HG03565 (cell line): Measurements from ENCODE around the gene DGKG.

Experiments
- ATAC-seq: cut with Tn5 transposase; IDR thresholded peaks from one replicate; pipeline ENCODE4 v1.9.1; 2021; ENCODE audit warnings: mild to moderate bottlenecking, moderate library complexity; ENCODE audit not compliant: unreplicated experiment

Gene DGKG

DNA sequence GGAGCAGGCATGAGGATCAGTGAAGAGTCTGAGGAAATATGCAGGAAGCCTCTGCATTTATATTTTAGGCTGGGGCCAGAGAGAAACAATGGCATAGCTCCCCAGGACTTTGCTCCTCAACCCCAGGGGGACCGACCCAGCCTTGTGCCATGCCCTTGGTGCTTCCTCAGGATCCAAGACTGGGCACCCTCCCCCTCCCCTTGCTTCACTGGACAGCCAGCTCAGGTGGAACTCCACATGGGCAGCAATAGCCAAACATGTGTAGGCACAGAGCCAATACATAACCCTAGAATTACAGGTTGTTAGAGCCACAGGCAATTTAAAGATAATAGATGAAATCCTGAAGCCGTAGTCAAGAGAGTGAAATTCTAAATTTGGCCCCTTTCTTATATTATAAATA is 180.1 kb downstream of the DGKG start:
- ATAC-seq: no peak

DNA sequence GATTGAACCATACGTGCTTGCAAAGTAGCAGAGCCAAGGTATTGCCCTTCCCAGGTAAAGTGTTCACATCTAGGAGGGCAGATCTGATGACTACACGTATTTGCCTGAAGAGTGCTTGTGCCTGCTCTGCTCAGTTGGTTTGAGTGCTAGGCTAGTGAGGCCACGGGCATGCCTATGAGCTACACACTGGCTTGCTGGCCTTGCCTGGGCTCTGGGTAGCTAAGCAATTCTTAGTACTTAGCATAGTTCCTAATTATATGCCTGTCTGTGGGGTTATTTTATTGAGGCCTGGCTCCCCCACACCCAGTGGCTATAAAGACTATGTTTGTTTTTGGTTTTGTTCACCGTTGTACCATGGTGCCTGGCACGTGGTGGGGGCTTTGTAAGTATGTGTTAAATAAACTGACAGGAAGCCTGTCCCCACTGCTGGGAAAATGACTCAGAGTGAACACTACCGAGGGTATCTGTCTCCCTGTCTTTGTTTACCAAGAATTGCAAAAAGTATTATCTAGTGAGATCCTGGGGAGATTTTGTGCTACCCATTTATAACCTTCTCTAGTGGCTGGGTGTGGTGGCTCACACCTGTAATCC is 181.0 kb downstream of the DGKG start:
- no peak for ATAC-seq

DNA sequence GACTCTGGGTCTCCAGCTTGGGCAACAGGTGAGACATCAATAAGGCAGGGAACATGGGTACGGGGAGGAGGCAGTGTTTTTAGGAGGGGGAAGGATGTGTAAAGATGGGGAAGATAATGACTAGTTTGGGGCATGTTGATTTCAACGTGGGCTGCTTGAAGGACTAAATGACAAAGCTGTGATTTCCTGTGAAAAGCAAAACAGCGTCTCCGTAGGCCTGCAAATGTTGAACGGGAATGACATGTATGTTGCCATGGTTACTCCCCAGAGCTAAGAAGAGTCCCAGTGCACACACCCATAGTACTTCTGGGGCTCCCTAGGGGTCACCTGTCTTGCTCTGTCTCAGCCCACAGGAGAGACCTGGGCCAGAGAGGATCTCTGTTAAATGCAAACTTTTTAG is 181.9 kb downstream of the DGKG start:
- no peak for ATAC-seq

DNA sequence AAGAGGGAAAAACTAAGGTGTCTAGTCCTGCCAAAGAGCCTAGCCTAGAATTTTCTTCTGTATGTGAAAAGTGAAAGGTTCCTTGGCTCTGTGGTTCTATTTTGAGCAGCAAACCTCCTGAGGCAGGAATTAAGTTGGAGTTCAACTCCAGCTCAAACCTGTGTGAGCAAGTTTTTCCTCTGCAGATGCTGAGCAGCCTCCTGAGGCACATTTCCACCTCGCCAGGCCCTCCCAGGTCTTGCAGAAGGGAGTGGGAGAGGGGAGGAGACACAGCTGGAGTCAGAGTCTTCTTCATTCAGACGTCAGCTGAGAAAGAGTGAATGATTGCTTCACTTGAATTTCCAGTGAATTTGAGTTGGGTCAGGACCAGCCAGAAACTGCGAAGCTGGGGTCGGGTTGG is 183.6 kb downstream of the DGKG start:
- no peak for ATAC-seq

DNA sequence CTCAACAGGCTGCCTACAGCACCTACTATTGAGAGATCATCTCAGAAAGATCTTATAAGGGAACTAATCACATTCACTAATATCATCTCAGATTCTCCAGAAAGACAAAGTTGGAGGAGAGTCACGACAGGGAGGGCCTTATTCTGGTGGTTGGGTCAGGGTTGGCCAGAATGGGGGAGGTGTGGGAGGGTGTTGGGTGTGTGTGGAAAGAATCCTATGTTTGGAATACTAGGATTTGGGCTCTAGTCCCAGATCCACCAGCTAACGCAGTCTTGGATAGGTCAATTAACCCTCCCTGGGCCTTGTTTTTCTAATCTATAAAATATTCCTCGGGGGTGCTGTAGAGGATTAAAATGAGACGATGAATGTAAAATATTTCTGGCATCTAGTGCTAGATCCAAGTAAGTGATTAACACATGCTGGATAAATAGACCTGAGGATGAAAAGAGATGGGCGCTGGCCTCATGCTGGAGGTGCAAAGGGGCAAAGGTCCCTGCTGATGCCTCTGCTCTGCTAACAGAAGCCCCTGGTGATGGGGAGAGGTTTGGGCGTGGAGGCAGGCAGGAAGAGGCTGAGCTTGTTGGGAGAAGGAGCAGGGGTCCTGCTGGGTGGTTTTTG is 185.6 kb downstream of the DGKG start:
- ATAC-seq: no peak

DNA sequence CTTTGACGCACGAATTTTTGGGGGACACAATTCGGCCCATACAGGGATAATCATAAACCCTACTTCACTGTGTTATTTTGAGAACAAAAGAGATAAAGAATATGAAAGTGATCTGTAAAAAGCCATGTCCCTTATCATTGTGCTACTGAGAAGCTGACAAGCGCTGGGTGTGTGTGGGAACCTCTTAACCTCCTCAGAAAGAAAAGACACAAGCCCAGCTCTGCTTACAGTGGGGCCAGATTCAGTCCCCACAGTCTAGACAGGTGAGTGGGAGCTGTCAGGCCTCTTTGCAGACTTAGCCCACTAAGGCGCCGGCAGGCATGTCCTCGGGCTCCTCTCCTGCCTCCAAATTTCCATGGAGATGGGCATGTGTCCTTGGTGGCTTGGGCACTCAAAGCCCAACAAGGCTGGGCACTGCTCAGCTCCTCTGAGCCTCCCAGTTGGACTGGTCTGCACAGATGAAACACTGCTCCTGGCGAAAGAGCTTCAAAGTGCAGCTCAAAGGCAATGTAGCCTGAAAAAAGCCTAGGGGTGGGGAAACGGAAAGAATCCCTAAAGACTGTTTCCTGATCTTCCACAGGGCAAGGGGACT is 188.7 kb downstream of the DGKG start:
- ATAC-seq: no peak

DNA sequence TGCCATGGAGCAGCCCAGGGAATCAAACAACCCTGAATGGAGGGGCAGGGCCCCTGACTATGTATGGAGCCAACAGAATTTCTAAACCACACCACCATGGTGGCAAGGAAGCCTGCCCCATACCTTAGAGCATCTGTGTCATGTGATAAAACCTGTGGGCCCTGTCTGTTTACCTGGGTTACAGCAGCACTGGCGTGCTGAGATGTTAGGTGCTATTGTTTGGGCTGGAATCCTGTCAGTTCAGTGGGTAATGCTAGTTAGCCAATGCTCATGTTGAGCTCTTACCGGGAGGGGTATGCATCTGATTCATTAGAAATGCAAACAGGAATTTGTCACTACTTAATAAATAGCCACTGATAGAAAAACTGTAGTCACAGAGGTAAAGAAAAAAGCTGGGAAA is 189.7 kb downstream of the DGKG start:
- ATAC-seq: no peak

DNA sequence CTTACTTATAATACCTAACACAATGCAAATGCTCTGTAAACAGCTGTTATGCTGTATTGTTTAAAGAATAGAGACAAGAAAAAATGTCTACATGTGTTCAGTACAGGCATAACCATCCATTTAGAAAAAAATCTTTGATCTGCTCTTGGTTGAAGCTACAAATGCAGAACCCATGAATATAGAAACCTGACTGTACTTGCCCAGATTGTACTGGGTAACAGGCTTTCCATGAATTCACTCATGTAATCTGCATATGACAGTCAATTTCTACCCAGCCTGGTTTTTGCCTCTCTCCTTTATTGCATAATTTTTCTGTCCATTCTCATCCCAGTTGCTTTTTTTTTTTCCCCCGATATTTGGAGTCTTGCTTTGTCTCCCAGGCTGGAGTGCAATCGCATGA is 190.5 kb downstream of the DGKG start:
- ATAC-seq: no peak

DNA sequence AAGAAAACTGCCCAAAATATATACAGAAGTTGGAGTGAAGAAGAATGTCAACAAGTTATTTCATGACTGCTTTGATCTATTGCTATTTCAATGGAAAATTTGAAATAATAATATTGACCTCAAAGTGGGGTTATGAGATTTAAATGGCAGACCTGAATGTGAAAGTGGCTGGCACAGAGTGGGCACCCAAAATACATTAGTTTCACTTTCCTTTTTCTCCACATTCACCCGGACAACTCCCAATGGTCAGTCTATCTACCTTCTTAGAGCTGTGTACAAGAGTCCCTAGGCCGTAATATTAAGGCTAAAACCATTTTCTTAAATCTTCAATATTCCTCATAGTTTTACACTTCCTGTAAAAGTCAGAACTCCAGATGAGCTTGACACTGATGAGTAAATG is 191.5 kb downstream of the DGKG start:
- no peak for ATAC-seq

DNA sequence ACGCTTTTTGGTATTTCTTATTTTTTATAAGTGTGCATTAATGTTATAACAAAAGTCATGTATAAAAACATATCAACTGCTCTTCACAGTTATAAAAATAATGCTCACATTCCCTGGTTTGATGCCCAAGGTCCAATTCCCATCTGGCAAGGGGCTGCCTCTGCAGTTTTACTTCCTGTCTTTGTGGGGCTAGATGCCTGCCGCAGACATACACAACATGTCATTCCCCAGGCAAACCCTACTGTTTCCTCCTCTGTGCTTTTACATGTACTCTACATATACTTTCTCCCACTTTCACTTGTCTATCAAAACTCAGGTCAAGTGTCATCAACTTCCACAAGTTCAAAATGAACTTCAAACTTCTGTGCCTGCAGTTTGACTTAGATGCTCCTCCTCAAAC is 192.7 kb downstream of the DGKG start:
- ATAC-seq: no peak

DNA sequence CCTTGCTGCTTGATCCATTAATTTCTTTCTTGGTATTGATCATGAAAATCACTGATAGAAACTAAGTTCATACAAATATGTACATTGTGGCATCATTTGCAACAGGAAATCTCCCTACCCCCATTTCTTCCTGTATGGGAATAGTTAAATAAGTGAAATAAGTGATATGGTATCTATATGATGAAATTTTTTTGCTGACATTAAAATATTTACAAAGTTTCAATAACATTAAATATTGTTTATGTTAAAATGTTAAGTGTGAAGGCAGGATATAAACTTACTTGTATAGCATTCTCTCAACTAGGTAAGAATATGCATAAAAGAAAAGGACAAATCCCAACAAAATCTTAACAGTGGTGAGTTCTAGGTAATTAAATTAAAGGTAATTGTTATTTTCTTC is 193.1 kb downstream of the DGKG start:
- no peak for ATAC-seq

DNA sequence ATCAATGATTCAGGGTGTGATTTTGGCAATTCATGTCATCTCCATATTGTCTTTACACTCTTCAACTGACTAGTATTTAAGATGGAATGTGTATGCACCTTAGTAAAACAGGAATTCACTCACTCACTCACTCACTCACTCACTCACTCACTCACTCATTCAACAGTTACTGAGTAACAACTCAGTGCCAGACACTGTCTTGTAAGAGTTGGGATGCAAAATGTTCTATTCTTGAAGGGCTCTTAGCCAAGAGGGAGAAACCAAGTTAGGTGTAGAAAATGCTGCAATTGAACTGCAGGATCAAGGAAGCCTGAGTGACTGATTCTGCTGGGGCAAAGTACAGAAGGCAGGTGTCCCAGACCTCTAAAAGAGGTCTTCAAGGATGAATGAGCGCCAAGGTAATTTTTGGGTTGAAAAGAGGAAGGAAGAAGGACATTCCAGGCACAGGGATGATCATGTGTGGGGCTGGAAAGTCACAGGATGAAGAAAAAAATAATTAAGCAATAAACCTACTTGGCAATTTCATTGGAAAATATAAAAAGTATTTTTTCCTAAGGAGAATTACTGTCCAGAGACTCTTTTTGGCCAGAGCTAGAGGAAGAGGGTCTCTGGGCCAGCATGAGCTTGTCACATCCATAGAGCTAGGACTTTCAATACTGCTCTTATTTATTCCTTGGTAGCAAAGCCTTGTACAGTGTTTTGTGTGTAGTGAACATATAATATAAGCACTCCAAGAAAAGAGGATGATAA is 194.2 kb downstream of the DGKG start:
- ATAC-seq: no peak

DNA sequence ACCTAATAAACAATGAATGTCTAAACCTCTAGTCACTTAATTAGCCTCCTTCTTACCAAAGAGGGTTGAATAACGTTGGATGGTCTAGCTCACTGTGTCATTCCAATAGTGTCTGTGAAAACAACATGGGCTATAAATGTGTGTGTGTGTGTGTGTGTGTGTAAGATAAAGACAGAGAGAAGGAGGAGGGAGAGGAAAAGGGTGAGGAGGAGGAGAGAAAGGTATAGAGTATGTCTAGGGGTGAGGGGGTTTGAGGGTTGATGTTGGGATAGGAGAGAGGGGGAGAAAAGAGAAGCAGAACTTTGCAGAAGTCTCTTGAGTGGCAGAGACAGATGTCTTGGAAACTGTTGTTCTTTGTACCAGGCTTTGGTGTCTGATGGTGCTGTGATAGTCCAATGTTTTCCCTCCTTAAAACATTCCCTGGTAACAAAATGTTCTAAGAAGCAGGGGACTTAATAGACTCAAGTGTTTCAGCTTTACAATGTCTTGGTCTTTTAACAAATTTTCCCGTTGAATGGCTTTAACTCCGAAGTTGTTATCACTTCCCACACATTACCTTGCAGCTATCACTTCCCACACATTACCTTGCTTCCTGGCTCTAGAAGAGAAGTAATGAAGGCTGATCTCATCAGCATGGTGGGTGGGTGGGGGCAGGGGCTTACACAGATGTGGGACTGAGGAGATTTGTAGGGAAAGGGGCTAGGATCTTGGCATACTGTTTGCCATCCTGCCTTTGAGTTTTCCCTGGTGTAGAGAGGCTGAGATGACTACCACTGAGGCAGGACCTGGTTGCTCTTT is 195.3 kb downstream of the DGKG start:
- no peak for ATAC-seq

DNA sequence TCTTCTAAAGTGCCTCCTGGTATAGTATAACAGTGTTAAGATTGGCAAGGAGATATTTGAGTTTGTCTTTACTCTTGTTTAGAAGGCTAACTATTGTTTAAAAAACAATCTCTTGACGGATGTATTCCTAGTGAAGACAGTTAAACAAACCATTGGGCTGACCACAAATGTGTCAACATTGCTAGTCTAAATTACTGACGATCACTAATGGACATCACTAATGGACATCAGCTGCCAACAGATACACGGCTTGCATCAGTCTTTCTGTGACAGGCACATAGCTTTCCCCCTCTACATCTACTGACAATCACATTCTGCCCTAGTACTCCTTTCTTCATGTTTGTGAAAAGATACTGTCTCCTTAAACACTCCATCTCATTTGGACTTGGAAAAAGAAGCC is 196.0 kb downstream of the DGKG start:
- no peak for ATAC-seq

DNA sequence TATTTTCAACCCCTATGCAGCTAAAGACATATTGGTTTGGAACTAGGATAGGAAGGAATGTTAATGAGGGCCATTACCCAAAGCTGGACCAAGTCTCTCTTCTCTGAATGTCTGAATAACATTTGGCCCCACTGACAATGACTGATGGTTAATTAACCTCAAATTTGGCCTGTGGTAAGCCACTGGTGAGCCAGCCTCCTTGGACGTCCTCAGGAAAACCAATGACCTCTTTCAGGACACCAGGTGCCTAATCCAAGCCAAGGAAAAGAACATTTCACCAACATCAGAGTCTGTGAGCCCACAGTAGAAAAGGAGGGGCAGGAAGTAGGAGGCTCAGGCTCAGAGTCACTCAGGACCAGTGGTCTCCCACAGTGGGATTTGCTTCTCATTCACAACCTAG is 196.7 kb downstream of the DGKG start:
- ATAC-seq: no peak

DNA sequence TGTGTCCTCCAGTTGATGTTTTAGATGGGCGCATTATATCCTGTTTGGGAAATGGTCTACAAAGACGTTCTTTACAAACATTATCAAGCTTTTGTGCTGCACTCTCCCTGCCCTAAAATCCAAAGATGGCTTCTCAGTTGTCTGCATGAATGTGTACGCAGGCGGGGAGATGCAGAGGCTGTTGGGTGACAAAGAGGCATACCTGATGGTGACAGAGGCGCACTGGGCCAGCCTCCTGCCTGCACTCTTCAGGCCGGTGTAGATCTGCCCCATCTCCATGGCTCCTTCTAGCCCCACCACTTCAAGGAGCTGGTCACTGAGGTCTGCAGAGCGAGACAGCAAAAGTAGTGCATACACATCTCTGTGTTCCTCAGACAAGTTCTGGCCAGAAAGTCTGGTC is 197.3 kb downstream of the DGKG start:
- ATAC-seq: no peak

DNA sequence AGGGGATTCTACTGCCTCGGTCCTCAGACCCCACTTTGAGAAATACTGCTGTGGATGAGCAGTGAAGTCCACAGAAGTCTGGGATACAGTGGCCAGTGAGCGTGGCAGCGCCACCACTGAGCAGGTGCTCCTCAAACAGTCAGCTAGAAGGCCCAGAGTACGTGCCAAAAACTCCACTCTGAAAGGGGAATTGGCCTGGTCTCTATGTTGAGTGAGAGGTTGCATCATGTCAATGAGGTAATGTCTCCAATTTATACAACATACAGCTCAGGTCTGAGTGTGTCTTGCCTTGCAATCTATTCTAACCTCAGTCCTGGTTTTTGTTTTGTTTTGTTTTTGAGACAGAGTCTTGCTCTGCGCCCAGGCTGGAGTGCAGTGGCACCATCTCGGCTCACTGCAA is 199.8 kb downstream of the DGKG start:
- ATAC-seq: no peak

DNA sequence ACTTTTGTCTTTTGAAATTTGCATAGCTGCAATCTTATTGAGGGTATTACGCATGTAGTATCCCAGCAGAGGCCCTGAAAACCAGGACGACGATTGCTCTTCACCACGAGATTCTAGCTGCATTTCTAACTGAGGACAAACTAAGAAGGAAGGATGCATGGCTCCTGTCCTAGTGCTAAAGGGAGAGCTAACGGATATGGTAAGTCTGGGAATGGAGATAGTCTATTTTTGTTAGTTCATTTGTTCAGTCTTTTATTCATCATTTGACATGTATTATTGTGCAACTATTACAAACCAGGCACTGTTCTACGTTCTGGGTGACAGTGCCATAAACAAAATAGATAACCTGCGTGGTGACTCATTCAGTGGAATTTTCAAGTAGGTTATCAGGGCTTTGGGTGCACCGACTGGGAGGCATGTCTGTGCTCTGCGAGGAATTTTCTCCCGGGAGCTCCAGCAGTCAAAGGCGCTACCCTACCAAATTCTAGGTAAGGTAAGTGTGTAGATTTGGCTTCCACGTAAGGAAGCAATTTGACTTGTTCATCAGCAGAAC is 201.3 kb downstream of the DGKG start:
- ATAC-seq: no peak

DNA sequence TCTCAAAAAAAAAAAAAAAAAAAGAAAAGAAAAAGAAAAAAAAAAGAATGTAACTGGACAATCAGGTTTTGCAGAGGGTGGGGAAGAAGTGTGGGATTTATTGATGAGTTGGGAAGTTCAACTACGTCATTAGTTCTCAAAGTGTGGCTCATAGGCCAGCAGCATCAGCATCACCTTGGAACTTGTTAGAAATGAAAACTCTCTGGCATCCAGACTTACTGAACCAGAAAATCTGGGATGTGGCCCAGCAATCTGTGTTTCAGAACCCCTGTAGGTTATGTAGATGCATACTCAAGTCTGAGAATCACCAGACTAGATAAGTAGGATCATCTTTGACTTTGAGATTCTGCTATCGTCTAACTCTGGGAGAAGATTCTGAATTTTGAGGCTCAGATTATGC is 207.4 kb downstream of the DGKG start:
- no peak for ATAC-seq

DNA sequence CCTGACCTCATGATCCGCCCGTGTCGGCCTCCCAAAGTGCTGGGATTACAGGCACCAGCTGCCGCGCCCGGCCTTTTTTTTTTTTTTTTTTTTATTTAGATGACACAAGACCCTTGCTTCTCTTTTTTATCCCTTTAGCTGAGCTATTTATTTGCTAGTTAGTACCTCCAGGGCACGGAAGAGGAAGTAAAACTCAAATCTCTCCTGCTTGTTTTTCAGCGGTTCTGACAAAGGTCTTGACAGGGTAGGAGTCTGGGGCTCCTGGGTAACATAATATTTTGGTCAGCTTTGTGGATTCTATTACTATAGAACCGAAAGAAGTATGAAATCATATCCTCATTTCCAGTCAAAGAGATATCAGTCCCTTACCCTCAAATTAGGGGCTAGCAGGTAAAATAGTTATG is 209.1 kb downstream of the DGKG start:
- peak; percentile 82 for ATAC-seq

DNA sequence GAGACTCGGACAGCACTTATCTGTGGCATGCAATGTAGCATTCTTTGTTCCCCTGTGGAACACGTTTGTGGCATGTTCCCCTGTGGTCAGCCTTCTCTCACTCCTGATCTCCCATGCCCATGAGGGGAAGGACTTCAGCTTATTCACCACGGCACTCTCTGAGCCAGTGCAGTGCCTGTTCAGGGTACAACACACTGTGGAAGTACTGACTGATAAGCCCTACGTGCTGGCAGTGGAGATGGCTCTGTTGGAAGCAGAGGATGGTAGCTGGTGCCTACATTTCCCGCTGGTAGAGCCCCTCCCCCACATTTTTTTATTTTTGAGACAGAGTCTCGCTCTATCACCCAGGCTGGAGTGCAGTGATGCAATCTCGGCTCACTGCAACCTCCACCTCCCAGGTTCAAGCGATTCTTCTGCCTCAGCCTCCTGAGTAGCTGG is 209.7 kb downstream of the DGKG start:
- ATAC-seq: no peak
